ENCODE results near the gene ARPIN.
"Not testable (repeated sequence)": the region's sequence is repeated elsewhere in the genome, so short reads cannot be mapped to it uniquely, and the experiment has no call there.

The ARPIN gene

DNA sequence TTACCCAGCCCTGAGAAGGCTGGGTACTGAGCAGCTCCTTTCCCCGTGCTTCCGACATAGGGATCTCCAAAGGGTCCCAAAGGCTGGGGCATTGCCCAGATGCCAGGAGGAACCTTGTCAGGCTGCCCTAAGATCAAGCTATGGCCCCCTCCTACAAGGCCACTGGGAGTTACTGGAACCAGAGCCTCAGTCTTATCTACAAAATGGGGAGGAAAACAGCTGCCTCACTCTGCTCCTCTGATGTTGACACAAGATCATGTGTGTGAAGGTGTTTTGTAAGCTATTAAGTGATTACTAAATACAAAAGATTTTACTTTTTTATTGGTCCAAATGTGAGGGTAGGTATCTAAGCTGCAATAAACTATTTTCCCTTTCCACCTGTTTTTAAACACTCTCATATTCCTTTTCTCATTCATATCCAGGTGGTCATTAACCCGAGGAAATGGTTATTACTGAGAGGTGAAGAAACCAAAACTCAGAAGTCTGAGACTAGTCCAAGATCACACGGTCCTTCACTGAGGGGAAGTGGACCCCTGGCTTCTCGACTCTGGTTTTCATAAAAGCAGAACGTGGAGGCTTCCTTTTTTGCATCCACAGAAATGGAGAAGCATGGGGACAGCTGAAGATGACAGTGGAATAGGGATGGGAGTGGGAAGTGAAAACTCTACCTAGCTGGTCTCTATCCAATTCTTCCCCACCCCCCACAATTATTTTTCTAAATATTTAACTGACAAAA lies 1.7 kb downstream of the ARPIN start:
- no peak for DNase-seq (ENCODE audit: low spot score)

DNA sequence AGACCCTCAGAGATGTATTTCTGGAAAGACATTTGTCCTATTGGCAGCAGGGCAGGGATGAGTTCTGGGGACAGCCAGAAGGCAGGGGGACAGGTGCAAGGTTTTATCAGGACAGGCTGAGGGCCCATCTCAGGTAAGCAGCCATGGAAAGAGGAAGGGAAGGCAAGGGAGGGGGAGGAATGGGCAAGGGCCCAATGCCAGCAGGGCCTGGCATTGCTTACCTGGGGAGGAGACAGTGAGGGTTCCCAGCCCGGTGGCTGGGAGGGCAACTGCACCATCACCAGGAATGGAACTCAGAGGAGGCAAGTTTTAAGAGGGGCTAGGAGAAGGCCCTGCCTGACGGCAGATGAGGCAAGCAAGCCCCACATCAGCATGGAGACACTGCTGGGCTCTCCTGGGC lies 3.1 kb downstream of the ARPIN start:
- no peak for DNase-seq (ENCODE audit: low spot score)

DNA sequence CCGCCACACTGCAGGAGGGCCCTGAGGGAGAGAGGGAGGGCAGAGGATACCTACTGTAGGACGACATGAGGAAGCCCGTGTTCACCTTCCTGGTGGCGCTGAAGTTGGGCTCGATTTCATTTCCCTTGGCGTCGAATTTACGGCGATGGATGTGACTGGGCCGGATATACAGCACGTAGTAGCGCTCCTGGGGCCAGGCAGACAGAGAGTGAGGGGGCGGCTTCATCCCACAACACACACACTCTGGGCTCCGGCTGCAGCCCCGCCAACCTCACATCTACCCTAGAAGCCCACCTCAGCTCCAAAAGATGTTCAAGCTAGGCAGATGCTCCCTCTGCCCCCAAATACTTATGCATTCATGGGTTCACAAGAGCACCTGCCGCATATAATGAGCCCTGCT lies 4.5 kb downstream of the ARPIN start:
- DNase-seq (ENCODE audit: low spot score): no peak

DNA sequence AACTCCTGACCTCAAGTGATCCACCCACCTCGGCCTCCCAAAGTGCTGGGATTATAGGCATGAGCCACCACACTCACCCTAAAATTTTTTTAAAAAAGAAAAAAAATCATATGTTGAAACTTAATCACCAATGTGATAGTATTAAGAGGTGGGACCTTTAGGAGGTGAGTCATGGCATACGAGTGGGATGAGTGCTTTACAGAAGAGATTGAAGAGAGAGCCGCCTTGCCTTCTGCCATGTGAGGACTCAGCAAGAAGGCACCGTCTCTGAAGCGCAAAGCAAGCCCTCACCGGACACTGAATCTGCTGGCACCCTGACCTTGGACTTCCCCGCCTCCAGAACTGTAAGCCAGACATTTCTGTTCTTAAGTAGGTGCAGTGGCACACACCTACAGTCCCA lies 5.5 kb downstream of the ARPIN start:
- no peak for DNase-seq (ENCODE audit: low spot score)

DNA sequence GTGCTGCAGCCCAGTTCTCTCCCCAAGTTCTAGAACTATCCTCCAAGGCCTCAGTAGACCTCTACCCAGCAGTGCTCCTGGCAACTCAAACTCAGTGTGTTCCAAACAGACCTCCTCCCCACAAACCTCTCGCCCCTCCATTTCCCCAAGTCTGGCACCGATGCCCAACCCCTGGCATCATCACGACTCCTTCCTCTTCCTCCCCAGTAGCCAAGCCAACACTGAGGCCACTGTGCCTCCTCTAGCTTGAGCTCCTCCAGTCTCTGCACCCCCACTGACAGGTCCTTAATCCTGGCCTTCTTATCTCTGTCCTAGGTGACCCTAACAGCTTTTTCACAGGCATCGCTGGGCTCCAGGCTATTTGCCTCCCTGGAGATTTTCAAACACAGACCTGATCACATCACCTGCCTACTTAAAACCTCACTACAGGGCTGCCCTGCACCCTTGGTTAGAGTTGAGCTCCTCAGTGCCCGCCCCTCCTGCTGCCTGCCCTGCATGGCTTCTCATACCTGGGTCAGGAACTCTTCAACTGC lies 6.8 kb downstream of the ARPIN start:
- DNase-seq (ENCODE audit: low spot score): no peak

DNA sequence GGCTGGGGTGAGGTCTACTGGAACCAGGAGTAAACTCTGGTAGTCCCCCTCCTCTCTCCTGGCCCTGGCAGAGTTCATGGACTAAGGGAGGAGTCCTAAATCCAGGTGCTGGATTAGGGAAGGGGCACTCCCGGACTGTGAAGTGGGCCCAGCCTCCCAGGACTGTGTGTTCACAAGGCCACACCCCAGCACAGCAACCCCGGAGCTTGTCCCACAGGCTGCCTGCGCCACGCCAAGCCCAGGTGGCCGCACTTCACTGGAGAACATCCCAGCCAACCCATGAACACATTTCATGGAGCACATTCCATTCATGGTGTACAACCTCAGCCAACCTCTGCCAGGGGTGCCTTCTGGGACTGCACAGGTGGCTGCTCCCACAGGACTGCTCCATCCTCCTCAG lies 8.2 kb downstream of the ARPIN start:
- no peak for DNase-seq (ENCODE audit: low spot score)

DNA sequence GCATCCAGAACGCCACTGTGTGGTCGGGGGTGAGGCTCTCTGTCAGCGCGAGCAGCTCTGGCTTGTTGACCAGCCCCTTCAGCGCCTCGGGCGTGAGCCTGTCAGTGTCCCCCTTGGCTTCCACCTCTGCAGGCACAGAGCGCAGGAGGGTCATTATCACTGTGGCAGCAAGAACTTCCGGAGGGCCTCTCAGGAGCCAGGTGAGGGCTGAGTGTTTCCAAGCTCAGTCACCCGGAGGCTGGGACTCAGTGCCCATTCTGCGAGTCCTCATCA lies 9.0 kb downstream of the ARPIN start:
- no peak for DNase-seq (ENCODE audit: low spot score)

DNA sequence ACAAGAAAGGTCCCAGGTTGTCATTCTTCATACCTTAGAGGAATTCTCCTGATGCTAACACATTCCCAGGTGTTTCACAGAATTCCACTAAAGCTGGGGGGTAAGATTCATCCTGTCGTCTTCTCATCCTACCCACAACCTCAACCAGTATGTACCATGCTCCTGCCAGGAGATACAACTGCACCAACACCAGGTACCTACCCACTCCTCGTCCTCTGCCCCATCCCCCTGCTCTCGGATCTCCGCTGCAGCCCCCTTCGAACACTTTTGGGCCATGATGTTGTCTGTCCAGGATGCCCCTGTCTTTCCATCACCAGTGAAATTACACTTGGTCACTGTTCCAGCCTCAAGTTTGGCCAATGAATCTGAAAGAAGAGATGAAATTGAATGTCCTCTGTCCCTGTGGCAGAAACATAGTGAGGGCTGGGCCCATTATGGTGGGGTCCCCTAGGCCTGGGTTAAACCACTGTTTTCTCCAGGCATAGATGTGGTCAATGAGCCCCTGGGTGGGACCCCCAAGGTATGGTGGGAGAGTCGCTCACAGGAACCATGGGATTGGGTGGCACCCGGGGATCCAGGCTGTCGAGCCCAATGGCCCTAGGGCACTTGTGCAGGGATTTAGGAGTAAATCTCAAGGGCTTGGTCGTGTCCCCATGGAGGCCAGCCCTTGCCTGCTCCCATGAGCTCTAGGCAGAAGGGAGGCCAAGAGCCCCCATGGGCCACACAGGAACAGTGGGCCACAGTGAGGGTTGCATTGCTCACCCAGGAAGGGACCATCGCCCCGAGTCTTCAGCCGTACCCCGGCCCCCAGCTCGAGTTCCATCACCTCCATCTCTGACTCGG lies 9.5 kb downstream of the ARPIN start:
- DNase-seq (ENCODE audit: low spot score): no peak

DNA sequence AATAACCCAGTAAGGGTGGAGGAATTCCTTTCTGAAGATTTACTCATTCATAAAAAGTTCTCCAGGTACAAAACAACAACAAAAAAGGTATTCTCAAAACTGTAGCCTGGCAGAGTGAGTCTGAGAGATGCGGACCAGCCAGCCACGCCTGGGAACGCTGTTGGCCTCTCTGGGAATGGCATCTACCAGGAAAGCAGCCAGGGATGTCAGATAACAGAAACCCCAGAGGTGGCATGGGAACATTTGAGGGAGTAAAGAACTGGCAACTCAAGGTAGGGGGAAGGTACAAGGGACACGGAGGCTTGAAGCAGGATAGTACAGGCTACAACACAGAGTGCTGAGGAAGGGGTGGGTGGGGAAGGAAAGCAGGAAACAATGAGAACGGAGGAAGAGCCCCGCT lies 11.9 kb downstream of the ARPIN start:
- DNase-seq (ENCODE audit: low spot score): no peak

DNA sequence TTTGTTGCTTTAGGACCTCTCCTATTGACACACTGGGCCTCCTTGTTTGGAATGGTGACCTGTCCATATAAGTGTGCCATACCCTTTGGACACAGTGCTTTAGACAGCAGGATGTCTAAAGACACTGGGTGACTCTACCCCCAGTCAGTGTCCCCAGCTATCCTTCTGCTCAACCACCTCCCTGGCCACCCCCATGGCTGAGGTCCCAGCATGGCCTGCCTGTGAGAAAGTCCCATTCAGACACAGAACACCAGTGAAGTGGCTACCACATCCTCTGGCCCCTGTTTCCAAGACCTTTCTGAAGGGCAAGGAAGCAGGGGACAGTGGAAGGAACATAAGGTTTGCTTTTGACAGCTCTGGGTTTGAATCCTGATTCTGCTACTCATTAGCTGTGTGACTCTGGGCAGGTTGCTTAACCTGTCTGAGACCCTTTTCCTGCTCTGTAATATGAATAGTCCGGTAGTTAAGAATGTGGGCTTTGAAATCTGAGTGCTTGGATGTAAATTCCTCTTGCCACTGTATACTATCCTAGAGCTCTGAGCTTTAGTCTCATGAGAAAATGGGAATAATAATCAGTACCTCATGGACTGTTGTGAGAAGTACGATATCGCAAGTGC lies 12.7 kb downstream of the ARPIN start:
- DNase-seq (ENCODE audit: low spot score): no peak

DNA sequence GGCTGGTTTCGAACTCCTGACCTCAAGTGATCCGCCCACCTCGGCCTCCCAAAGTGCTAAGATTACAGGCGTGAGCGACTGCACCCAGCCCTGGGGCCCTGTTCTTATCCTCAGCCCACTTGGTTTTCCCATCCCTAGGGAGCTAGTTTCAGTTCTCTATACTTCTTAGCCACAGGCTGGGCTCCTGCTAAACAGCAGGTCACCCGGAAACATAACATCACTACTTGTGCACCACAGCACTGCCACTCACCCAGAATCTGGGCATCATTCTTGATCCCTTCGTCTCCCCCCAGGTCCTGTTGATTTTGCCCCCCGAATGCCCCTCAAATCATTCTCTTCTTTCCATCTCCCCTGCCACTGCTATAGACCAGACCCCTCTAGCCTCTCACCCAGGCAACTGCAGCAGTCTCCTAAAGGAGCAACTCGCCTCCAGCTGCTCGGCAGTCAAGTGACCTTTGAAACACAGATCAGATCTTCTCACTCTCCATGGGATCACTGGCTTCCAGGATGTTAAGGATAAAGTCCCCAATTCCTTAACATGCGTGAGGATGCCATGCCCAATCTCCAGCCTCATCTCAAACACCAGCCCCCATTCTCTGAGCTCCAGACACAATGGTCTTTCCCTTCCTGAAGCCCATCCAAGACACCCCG lies 13.3 kb downstream of the ARPIN start:
- DNase-seq (ENCODE audit: low spot score): no peak

DNA sequence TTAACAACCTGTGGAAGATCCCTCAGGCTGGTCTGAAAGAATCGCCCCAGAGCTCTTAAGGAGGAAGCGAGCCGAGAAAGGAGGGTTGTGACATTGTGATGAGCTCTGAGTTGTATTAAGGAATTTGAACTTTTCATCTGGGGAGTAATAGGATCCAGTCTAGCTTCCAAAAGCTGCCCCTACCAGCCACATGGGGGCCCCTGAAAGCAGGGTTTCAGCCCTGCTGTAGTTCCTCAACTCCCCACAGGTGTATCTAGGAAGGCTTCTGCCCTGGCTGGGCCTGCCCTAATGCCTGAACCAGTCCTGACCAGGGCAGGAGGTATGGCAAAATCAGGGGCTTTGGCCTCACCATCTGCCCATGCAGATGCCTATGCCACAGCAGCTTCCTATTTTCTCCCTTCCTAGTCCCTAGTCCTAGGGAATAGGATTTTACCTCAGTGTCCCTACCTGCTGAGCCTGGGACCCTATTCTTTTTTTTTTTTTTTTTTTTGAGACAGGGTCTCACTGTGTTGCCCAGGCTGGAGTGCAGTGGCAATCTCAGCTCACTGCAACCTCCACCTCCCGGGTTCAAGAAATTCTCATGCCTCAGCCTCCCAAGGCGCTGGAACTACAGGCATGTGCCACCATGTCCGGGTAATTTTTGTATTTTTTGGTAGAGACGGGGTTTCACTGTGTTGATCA lies 14.0 kb downstream of the ARPIN start:
- DNase-seq (ENCODE audit: low spot score): peak; percentile 68

DNA sequence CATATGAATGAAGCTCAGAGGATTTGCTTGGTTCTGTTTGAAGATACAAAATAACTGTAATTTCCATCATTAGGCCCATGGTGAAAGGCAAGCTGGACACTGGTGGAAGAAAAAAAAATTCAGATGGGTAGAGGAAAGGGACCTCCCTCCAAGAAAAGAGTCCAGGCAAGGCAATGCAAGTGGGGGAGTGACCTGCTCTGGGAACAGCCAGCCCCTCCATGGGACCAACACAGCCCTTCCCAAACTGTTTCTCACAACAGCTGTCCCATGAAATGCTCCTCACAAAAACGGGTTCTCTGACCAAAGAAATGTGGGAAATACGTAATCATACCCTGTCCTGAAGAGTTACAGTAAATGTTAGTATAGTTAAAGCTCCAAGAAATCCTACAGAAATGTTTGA lies 14.6 kb downstream of the ARPIN start:
- no peak for DNase-seq (ENCODE audit: low spot score)

DNA sequence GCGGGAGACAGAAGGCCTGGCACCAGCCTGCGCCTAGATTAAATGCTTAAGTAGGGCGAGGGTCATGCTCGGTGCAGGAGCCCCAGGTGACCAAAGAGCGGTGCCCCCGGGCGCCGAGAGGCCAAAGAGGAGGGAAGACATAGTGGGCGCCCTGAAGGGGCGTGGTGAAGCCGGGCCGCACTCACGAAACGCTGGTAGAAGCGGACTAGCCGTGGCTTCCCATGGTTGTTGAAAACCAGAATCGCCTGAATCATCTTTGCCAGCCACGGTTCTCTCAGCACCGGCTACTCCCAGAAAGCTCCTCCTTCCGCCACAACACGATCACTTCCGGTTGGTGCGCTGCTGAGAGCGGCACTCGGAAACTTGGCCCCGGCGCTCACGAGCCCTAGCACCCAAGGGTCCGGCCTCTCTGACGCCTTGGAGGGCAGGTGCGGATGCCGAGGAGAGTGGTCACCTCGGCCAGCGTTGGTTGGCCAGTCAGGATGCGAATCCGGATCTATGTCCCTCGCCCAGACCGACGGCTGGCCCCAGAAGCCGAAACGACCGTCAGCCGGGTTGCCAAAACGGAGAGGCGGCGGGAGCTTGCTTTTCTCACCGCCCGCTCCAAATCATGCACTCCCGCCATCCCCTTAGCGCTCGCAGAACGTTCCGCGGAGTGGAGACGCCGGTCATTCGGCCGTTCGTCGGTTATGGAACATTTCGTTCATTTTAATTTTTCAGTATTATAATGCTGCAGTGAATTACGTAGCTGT lies 18.9 kb downstream of the ARPIN start, which contains the start of gene AP3S2:
Gene AP3S2, minus strand, starts transcription at position 299 of the 752 bp plus-strand sequence. Its CDS starts 45 bp downstream, at position 254.
- DNase-seq (ENCODE audit: low spot score): peak; percentile 93

DNA sequence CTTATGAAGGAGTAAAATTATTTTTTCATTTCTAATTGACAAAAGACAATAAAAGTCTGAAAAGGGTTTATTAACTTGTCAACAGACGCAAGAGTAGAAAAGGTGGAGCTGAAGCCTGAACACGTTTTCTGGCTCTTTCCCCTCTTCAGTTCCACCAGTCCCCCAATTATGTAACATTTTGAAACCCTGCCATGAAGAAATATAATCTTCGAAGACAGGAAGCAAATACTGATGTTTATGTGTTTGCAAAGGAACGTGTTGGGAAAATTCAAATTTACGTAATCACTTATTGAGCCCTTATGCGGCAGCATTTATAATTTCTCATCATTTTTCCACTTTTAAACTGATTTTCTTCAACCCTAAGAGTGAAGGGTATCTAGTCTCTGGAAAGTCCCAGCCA lies 19.7 kb downstream of the ARPIN start:
- DNase-seq (ENCODE audit: low spot score): peak; percentile 22

DNA sequence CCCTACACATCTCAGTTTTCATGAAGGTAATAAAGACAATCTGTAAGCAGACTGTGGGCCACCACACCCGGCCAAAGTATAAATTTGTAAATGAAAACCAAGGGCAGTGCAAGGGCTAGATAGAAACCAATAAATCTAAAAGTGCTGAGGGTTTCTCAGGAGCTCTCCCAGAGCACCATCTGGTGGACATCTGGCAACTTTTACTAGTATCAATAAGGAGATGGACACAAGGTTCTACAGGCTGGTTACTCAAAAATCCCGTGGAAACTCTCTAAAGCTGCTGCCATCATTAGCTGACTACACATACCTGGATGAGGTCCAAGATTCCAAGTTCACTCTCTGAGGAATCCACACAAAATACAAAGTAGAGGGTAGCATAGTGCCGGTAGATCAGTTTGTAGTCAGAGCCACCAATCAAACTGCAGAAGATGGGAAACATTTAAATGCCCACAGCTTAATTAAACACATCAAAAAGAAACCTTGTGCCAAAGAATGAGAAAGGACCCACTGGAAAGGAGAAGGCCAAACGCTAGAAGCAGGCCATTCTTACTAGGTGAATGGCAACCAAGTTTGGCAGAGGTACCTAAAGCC lies 24.4 kb downstream of the ARPIN start:
- peak; percentile 76 for DNase-seq (ENCODE audit: low spot score)

DNA sequence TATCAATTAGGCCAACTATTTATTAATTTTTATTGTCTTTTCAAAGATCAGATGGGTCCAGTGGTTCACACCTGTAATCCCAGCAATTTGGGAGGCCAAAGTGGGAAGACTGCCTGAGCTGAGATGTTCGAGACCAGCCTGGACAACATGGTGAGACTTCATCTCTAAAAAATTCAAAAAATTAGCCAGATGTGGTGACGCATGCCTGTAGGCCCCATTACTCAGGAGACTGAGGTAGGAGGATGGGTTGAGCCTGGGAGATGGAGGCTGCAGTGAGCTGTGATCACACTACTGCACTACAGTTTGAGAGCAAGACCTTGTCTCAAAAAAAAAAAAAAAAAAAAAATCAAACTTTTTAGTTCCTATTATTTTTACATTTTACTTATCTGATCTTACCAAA lies 27.1 kb downstream of the ARPIN start:
- DNase-seq (ENCODE audit: low spot score): no peak

DNA sequence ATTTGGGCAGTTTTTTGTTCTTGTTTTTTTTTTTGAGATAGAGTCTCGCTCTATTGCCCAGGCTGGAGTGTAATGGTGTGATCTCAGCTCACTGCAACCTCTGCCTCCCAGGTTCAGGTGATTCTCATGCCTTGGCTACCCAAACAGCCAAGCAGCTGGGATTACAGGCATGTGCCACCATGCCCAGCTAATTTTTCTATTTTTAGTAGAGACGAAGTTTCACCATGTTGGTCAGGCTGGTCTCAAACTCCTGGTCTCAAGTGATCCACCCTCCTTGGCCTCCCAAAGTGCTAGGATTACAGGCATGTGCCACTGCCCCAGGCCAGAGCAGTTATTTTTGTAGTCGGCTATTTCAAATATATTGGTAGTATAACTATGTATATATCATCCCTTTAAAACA lies 27.6 kb downstream of the ARPIN start:
- DNase-seq (ENCODE audit: low spot score): not testable (repeated sequence)

DNA sequence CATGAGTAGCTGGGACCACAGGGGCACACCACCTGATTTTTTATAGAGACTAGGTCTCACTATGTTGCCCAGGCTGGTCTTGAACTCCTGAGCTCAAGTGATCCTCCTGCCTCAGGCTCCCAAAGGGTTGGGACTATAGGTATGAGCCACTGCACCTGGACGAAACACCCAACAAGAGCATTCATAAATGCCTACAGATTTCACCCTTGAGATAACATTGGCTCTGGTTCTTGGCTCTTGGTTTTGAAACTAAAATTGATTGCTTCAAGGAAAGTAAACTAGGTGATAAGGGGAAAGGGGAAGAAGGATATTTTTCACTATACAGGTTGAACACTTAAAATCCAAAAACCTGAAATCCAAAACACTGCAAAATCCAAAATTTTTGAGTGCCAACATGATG lies 29.2 kb downstream of the ARPIN start:
- DNase-seq (ENCODE audit: low spot score): no peak

DNA sequence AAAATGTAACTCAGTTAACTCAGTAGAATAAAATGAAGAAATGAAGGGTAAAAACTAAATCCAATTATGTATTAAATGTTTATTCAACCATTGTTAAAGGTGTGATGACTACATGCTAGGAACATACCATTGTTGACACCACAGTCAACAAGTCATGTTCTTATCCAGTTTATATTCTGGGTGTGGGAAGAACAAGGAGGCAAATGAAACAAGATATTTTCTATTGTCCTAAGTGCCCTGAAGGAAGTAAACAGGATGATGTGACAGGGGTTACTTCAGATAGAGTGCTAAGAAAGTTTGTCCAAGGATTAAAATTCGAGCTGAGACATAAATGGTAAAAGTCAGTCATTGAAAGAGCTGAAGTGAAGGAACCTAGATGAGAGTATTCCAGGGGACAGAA lies 32.0 kb downstream of the ARPIN start:
- no peak for DNase-seq (ENCODE audit: low spot score)

DNA sequence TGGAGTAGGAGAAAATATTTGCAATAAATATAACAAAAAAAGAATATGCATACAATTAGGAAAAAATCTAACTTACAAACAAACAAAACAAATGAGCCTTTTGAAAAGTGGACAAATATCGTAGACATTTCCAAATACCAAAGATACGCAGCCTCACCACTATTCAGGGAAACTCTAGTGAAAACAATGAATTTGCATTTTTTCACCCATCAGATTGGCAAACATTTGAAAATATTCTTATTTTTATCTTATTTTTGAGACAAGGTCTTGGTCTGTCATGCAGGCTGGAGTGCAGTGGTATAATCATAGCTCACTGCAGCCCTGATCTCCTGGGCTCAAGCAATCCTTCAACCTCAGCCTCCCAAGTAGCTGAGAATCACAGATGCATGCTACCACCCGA lies 34.4 kb downstream of the ARPIN start:
- no peak for DNase-seq (ENCODE audit: low spot score)

Measured in GM03348 (cell line).